DOHH2 (cell line): ENCODE results near the gene IFI16.

Source experiments
- H3F3A ChIP-seq: fragments of 200-600 bp; sonication (generic), shearing (Covaris generic); 2 replicates; pipeline ENCODE4 v1.6.0; 2016; ENCODE audit warnings: antibody characterized with exemption, mild to moderate bottlenecking; ENCODE audit not compliant: control insufficient read depth, insufficient read depth
- H3K27ac ChIP-seq: fragments of 200-600 bp; sonication (generic); 2 replicates; pipeline ENCODE4 v1.5.1; 2014; ENCODE audit warnings: low read depth, mild to moderate bottlenecking, low read length, moderate library complexity
- H3K27me3 ChIP-seq: fragments of 200-600 bp; sonication (generic); 2 replicates; pipeline ENCODE4 v1.6.1; 2014; ENCODE audit warnings: mild to moderate bottlenecking, low read length, mixed read lengths; ENCODE audit not compliant: control insufficient read depth
- H3K36me3 ChIP-seq: fragments of 200-600 bp; sonication (generic); 2 replicates; pipeline ENCODE4 v1.6.1; 2014; ENCODE audit warnings: mild to moderate bottlenecking, low read length, moderate library complexity, mixed read lengths; ENCODE audit not compliant: control insufficient read depth
- H3K4me1 ChIP-seq: fragments of 200-600 bp; sonication (generic); 2 replicates; pipeline ENCODE4 v1.6.1; 2014; ENCODE audit warnings: mild to moderate bottlenecking, low read length, mixed read lengths; ENCODE audit not compliant: control insufficient read depth
- H3K4me2 ChIP-seq: fragments of 200-600 bp; sonication (generic); 2 replicates; pipeline ENCODE4 v1.6.0; 2014; ENCODE audit warnings: mild to moderate bottlenecking, low read length, moderate library complexity
- H3K4me3 ChIP-seq: fragments of 200-600 bp; sonication (generic); 2 replicates; pipeline ENCODE4 v1.5.1; 2014; ENCODE audit warnings: mild to moderate bottlenecking, low read length, mixed read lengths
- H3K79me2 ChIP-seq: fragments of 200-600 bp; sonication (generic); 2 replicates; pipeline ENCODE4 v1.6.1; 2014; ENCODE audit warnings: mild to moderate bottlenecking, low read length, mixed read lengths; ENCODE audit not compliant: control insufficient read depth
- H3K9me2 ChIP-seq: fragments of 200-600 bp; sonication (generic); replicated peaks from 2 replicates; pipeline ENCODE4 v1.6.1; 2014; ENCODE audit warnings: mild to moderate bottlenecking, low read length, mixed read lengths; ENCODE audit not compliant: control insufficient read depth
- H3K9me3 ChIP-seq: fragments of 200-600 bp; sonication (generic); 2 replicates; pipeline ENCODE4 v1.6.1; 2014; ENCODE audit warnings: antibody characterized with exemption, low read length, mixed read lengths; ENCODE audit not compliant: control insufficient read depth, insufficient read depth
- H4K20me1 ChIP-seq: fragments of 200-600 bp; sonication (generic); 2 replicates; pipeline ENCODE4 v1.6.0; 2014; ENCODE audit warnings: low read depth, mild to moderate bottlenecking, antibody characterized with exemption, low read length, moderate library complexity; ENCODE audit not compliant: control insufficient read depth, insufficient read depth
- EZH2phosphoT487 ChIP-seq: fragments of 200-600 bp; sonication (generic); IDR thresholded peaks from 2 replicates; pipeline ENCODE4 v1.6.1; 2017; ENCODE audit warnings: borderline replicate concordance, mild to moderate bottlenecking, antibody characterized with exemption, low read length, moderate library complexity, mixed read lengths
- TF ChIP-seq, protein P1 (sequence below): fragments of 200-600 bp; sonication (generic); IDR thresholded peaks from one replicate; pipeline ENCODE4 v1.5.1; 2014; ENCODE audit warnings: antibody characterized with exemption, mild to moderate bottlenecking, low read depth, low read length; ENCODE audit not compliant: poor library complexity, severe bottlenecking

Gene IFI16

GRCh38 chr1:159077120-159077961 lies 67.6 kb downstream of the IFI16 start:
- peaks cover 32% of the 10 kb centered on the region for H3K4me1 ChIP-seq
- peaks cover 12% of the 10 kb centered on the region for H3F3A ChIP-seq
- H4K20me1 ChIP-seq: no peaks in the 10 kb centered on the region
- H3K4me2 ChIP-seq: peak overlapping the region; percentile 74
- H3K4me3 ChIP-seq: peak overlapping the region; percentile 76
- H3K36me3 ChIP-seq: peaks cover 37% of the 10 kb centered on the region
- H3K79me2 ChIP-seq: peaks cover 53% of the 10 kb centered on the region
- H3K27me3 ChIP-seq: no peaks in the 10 kb centered on the region
- no peaks in the 10 kb centered on the region for H3K9me2 ChIP-seq
- H3K27ac ChIP-seq: peak overlapping the region; percentile 100
- H3K9me3 ChIP-seq: no peaks in the 10 kb centered on the region
- TF ChIP-seq EZH2phosphoT487: no peak
- TF ChIP-seq, protein P1, sequence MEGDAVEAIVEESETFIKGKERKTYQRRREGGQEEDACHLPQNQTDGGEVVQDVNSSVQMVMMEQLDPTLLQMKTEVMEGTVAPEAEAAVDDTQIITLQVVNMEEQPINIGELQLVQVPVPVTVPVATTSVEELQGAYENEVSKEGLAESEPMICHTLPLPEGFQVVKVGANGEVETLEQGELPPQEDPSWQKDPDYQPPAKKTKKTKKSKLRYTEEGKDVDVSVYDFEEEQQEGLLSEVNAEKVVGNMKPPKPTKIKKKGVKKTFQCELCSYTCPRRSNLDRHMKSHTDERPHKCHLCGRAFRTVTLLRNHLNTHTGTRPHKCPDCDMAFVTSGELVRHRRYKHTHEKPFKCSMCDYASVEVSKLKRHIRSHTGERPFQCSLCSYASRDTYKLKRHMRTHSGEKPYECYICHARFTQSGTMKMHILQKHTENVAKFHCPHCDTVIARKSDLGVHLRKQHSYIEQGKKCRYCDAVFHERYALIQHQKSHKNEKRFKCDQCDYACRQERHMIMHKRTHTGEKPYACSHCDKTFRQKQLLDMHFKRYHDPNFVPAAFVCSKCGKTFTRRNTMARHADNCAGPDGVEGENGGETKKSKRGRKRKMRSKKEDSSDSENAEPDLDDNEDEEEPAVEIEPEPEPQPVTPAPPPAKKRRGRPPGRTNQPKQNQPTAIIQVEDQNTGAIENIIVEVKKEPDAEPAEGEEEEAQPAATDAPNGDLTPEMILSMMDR: no peak

GRCh38 chr1:159079525-159079924 lies 69.8 kb downstream of the IFI16 start:
- Histone ChIP-seq H4K20me1 (no peaks in the 10 kb centered on the region), H3K4me3 (no peak overlapping the region), H3K36me3 (peaks cover 20% of the 10 kb centered on the region), H3K79me2 (peaks cover 31% of the 10 kb centered on the region), H3K4me1 (peaks cover 16% of the 10 kb centered on the region), H3K27me3 (no peaks in the 10 kb centered on the region), H3K4me2 (no peak overlapping the region), H3K27ac (no peak overlapping the region), H3K9me2 (no peaks in the 10 kb centered on the region), H3K9me3 (no peaks in the 10 kb centered on the region), H3F3A (no peaks in the 10 kb centered on the region; the same call in 1 of the 2 replicates)
- no peak for TF ChIP-seq EZH2phosphoT487
- TF ChIP-seq, protein P1: no peak

GRCh38 chr1:159081626-159082025 lies 71.9 kb downstream of the IFI16 start:
- peaks cover 16% of the 10 kb centered on the region for H3K4me1 ChIP-seq
- H3K36me3 ChIP-seq: no peaks in the 10 kb centered on the region
- TF ChIP-seq, protein P1: no peak
- no peak for TF ChIP-seq EZH2phosphoT487
- H4K20me1 ChIP-seq: no peaks in the 10 kb centered on the region
- no peaks in the 10 kb centered on the region; the same call in 1 of the 2 replicates for H3F3A ChIP-seq
- H3K79me2 ChIP-seq: peaks cover 10% of the 10 kb centered on the region
- H3K4me2 ChIP-seq: no peak overlapping the region
- H3K9me3 ChIP-seq: no peaks in the 10 kb centered on the region
- no peak overlapping the region for H3K27ac ChIP-seq
- H3K9me2 ChIP-seq: no peaks in the 10 kb centered on the region
- no peak overlapping the region for H3K4me3 ChIP-seq
- no peaks in the 10 kb centered on the region for H3K27me3 ChIP-seq
